ENCODE data around the gene SRP72. TPM values are rescaled to one million over a fixed set of nuclear protein-coding genes. Genes with fewer than 3 reads are reported as not detected.
A peak's percentile ranks its signal among the peaks of the same experiment; 100 is the strongest.

The SRP72 gene
- polyA plus RNA-seq, 1 donor (not counting 4 experiments of a cell fraction or from before 2014, with no cell fraction given), result 126 TPM

- DNase-seq (ENCODE audit: low read depth, low spot score), result no peak
- Histone ChIP-seq H3K79me2 (ENCODE audit: control insufficient read depth, insufficient read depth, low read length) (no peaks in the 10 kb centered on the region), H4K20me1 (ENCODE audit: control insufficient read depth, extremely low read depth, insufficient read depth, low read length) (no peaks in the 10 kb centered on the region), H3K36me3 (ENCODE audit: control insufficient read depth in 2 of 2, extremely low read depth in 1 of 2, insufficient read depth in 2 of 2, low read length in 2 of 2) (peaks cover 6 to 23% of the 10 kb centered on the region in 2 experiments), H3K4me3 (ENCODE audit: control insufficient read depth in 2 of 3, extremely low read depth in 1 of 3, insufficient read depth in 2 of 3, low read depth in 1 of 3, low read length in 3 of 3) (no peak overlapping the region), H3K9ac (ENCODE audit: control insufficient read depth, extremely low read depth, insufficient read depth, low read length) (no peak overlapping the region), H3K27me3 (ENCODE audit: control insufficient read depth, extremely low read depth, insufficient read depth, low read length) (no peaks in the 10 kb centered on the region), H3K9me3 (ENCODE audit: control insufficient read depth, low read depth, low read length) (no peaks in the 10 kb centered on the region), H3K4me1 (ENCODE audit: control insufficient read depth, extremely low read depth, insufficient read depth, low read length) (no peaks in the 10 kb centered on the region), H3K9me1 (ENCODE audit: control insufficient read depth, extremely low read depth, insufficient read depth, low read length) (no peaks in the 10 kb centered on the region), H3K27ac (ENCODE audit: control insufficient read depth, insufficient read depth, low read length) (no peak overlapping the region), H2AFZ (ENCODE audit: control insufficient read depth, low read length) (no peak overlapping the region), H3K4me2 (ENCODE audit: control insufficient read depth, extremely low read depth, insufficient read depth, low read depth, low read length) (no peak overlapping the region)
- dilution Hi-C loops (cut with MboI; ENCODE audit: extremely low pct_ligation_motif_present, low sequenced_read_pairs), result no loop called here
- no peak for TF ChIP-seq EZH2 (IDR thresholded peaks at IDR 0.05; ENCODE audit: low read length)
- TF ChIP-seq CTCF (optimal IDR thresholded peaks at IDR 0.05 in 1 of 3, IDR thresholded peaks at IDR 0.05 in 1 of 3, conservative IDR thresholded peaks at IDR 0.05 in 1 of 3; ENCODE audit: extremely low read depth in 1 of 3, insufficient read depth in 2 of 3, low read length in 3 of 3), result no peak
- FAIRE-seq, result no peak
Measured at GRCh38 chr4:56496241-56496640, 28.8 kb downstream of the SRP72 start.

- H3K79me2 ChIP-seq (ENCODE audit: control insufficient read depth, insufficient read depth, low read length), result no peaks in the 10 kb centered on the region
- peak within 1 kb of the TSS; percentile 91 for H2AFZ ChIP-seq (ENCODE audit: control insufficient read depth, low read length)
- FAIRE-seq (peak; percentile 61), DNase-seq (ENCODE audit: low read depth, low spot score) (no peak)
- no peak for TF ChIP-seq EZH2 (IDR thresholded peaks at IDR 0.05; ENCODE audit: low read length)
- no peak for TF ChIP-seq CTCF (optimal IDR thresholded peaks at IDR 0.05 in 1 of 3, IDR thresholded peaks at IDR 0.05 in 1 of 3, conservative IDR thresholded peaks at IDR 0.05 in 1 of 3; ENCODE audit: extremely low read depth in 1 of 3, insufficient read depth in 2 of 3, low read length in 3 of 3)
- H4K20me1 ChIP-seq (ENCODE audit: control insufficient read depth, extremely low read depth, insufficient read depth, low read length), result no peaks in the 10 kb centered on the region
- H3K4me3 ChIP-seq (ENCODE audit: control insufficient read depth in 2 of 3, extremely low read depth in 1 of 3, insufficient read depth in 2 of 3, low read depth in 1 of 3, low read length in 3 of 3), result peak within 1 kb of the TSS; percentile 29 to 70 (median 35)
- no peaks in the 10 kb centered on the region for H3K9me1 ChIP-seq (ENCODE audit: control insufficient read depth, extremely low read depth, insufficient read depth, low read length)
- H3K9me3 ChIP-seq (ENCODE audit: control insufficient read depth, low read depth, low read length), result no peaks in the 10 kb centered on the region
- H3K36me3 ChIP-seq (ENCODE audit: control insufficient read depth in 2 of 2, extremely low read depth in 1 of 2, insufficient read depth in 2 of 2, low read length in 2 of 2), result peaks cover 4 to 7% of the 10 kb centered on the region in 2 experiments
- H3K27ac ChIP-seq (ENCODE audit: control insufficient read depth, insufficient read depth, low read length), result peak within 1 kb of the TSS; percentile 40
- peak within 1 kb of the TSS; percentile 91 for H3K4me2 ChIP-seq (ENCODE audit: control insufficient read depth, extremely low read depth, insufficient read depth, low read depth, low read length)
- dilution Hi-C loops (cut with MboI; ENCODE audit: extremely low pct_ligation_motif_present, low sequenced_read_pairs), result no loop called here
- H3K27me3 ChIP-seq (ENCODE audit: control insufficient read depth, extremely low read depth, insufficient read depth, low read length), result no peaks in the 10 kb centered on the region
- peaks cover 15% of the 10 kb centered on the region for H3K4me1 ChIP-seq (ENCODE audit: control insufficient read depth, extremely low read depth, insufficient read depth, low read length)
- peak within 1 kb of the TSS; percentile 66 for H3K9ac ChIP-seq (ENCODE audit: control insufficient read depth, extremely low read depth, insufficient read depth, low read length)
Measured at GRCh38 chr4:56505269-56506130, 38.1 kb downstream of the SRP72 start, which contains the start of gene ARL9. Gene ARL9 (plus strand): TSS chr4:56505791. CDS start chr4:56505863, 72 bp downstream.

Measured in keratinocyte (primary cell).